ENCODE measurements around the gene IL17RD.

IL17RD gene

GRCh38 chr3:57079474-57079831 lies 85.7 kb downstream of the IL17RD start:
- peak in 1 of 42 donors; percentile 11 for DNase-seq
- intact Hi-C loops (cut with DNase I): no loop called here

GRCh38 chr3:57078635-57079473 lies 86.3 kb downstream of the IL17RD start:
- intact Hi-C loops (cut with DNase I): no loop called here
- peak in 25 of 42 donors; percentile 11 to 63 (median 35) for DNase-seq

- intact Hi-C loops (cut with DNase I): no loop called here
These were observed 86.9 kb downstream of the IL17RD start for GRCh38 chr3:57078344-57078634.

GRCh38 chr3:57077630-57078343 lies 87.4 kb downstream of the IL17RD start:
- intact Hi-C loops (cut with DNase I): no loop called here
- DNase-seq: no peak

More at GRCh38 chr3:57078344-57078634, 86.9 kb downstream of the IL17RD start:
- DNase-seq: peak in 41 of 42 donors; percentile 10 to 70 (median 37)

- DNase-seq: no peak
- intact Hi-C loops (cut with DNase I): no loop called here
These were observed 88.7 kb downstream of the IL17RD start for GRCh38 chr3:57076422-57076951.

GRCh38 chr3:57074135-57074534 lies 91.0 kb downstream of the IL17RD start:
- no peak for DNase-seq
- intact Hi-C loops (cut with DNase I): no loop called here

GRCh38 chr3:57073628-57074027 lies 91.5 kb downstream of the IL17RD start:
- intact Hi-C loops (cut with DNase I): no loop called here

GRCh38 chr3:57069503-57069902 lies 95.7 kb downstream of the IL17RD start:
- DNase-seq: no peak
- intact Hi-C loops (cut with DNase I): no loop called here

More at GRCh38 chr3:57073628-57074027, 91.5 kb downstream of the IL17RD start:
- DNase-seq: no peak

GRCh38 chr3:57068437-57069089 lies 96.6 kb downstream of the IL17RD start:
- peak in 6 of 42 donors; percentile 8 to 69 (median 24) for DNase-seq
- intact Hi-C loops (cut with DNase I): no loop called here

- intact Hi-C loops (cut with DNase I): no loop called here
- no peak for DNase-seq
These were observed 98.7 kb downstream of the IL17RD start for GRCh38 chr3:57066471-57066870.

GRCh38 chr3:57065588-57065987 lies 99.6 kb downstream of the IL17RD start:
- DNase-seq: no peak

GRCh38 chr3:57064572-57064971 lies 100.6 kb downstream of the IL17RD start:
- DNase-seq: no peak
- intact Hi-C loops (cut with DNase I): no loop called here

More at GRCh38 chr3:57065588-57065987, 99.6 kb downstream of the IL17RD start:
- intact Hi-C loops (cut with DNase I): no loop called here

- no peak for DNase-seq
- intact Hi-C loops (cut with DNase I): no loop called here
These were observed 101.2 kb downstream of the IL17RD start for GRCh38 chr3:57064001-57064400.

GRCh38 chr3:57063032-57063431 lies 102.1 kb downstream of the IL17RD start:
- intact Hi-C loops (cut with DNase I): no loop called here

GRCh38 chr3:57062101-57062631 lies 103.0 kb downstream of the IL17RD start:
- intact Hi-C loops (cut with DNase I): no loop called here
- peak in 16 of 42 donors; percentile 11 to 57 (median 26) for DNase-seq

More at GRCh38 chr3:57063032-57063431, 102.1 kb downstream of the IL17RD start:
- no peak for DNase-seq

GRCh38 chr3:57061556-57061955 lies 103.6 kb downstream of the IL17RD start:
- intact Hi-C loops (cut with DNase I): no loop called here
- DNase-seq: no peak

- peak; percentile 42 to 96 (median 78) for DNase-seq
These were observed 104.9 kb downstream of the IL17RD start, which contains the start of gene SPATA12 for GRCh38 chr3:57060089-57060821. TSS of gene SPATA12 (plus strand) at chr3:57060664. CDS start at chr3:57073695, 13,031 bp downstream.

GRCh38 chr3:57059411-57059810 lies 105.7 kb downstream of the IL17RD start:
- intact Hi-C loops (cut with DNase I): no loop called here

More at GRCh38 chr3:57060089-57060821, 104.9 kb downstream of the IL17RD start, which contains the start of gene SPATA12:
- intact Hi-C loops (cut with DNase I): no loop called here

More at GRCh38 chr3:57059411-57059810, 105.7 kb downstream of the IL17RD start:
- DNase-seq: no peak

Measured in head of caudate nucleus (tissue), 42 donors.